Measurements from ENCODE around the gene RBM11.

Gene RBM11

GRCh38 chr21:14270631-14271030 lies 54.7 kb downstream of the RBM11 start:
- no peak for DNase-seq

GRCh38 chr21:14271053-14271452 lies 55.1 kb downstream of the RBM11 start:
- no peak for DNase-seq

- DNase-seq: no peak
These were observed 55.7 kb downstream of the RBM11 start for GRCh38 chr21:14271641-14272040.

- DNase-seq: peak; percentile 14
These were observed 58.0 kb downstream of the RBM11 start for GRCh38 chr21:14273736-14274538.

GRCh38 chr21:14275702-14276205 lies 59.8 kb downstream of the RBM11 start:
- no peak for DNase-seq
